GM19240 (cell line): ENCODE data around the gene ASCC1.
"Not testable (repeated sequence)": the region's sequence is repeated elsewhere in the genome, so short reads cannot be mapped to it uniquely, and the experiment has no call there.

Experiments
- DNase-seq: peaks from one replicate; pipeline ENCODE4 v3.0.0; 2011; ENCODE audit warnings: low spot score; ENCODE audit not compliant: insufficient read length

ASCC1 gene

GRCh38 chr10:72220637-72221036 lies 4.6 kb upstream of the ASCC1 start:
- DNase-seq, result no peak

DNA sequence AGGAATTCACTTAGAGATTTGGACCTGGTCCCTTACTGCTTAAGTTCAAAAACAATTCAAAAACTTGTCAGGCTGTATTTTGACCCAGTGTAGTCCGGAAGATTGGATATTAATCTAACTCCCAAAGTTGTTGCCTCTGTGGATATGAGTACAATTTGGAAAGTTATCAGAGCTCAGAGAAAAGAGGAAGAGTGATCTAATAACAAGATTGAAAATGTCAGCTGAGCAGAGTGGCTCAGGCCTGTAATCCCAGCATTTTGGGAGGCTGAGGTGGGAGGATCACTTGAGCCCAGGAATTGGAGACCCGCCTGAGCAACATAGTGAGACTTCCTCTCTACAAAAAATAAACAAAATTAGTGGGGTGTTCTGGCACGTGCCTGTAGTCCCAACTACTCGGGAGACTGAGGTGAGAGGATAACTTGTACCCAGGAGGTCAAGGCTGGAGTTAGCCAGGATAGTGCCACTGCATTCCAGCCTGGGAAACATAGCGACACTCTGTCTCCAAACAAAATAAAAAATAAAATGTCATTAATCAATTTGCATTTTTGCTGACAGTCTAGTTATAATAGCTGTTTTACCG lies 3.2 kb upstream of the ASCC1 start:
- DNase-seq, result no peak

DNA sequence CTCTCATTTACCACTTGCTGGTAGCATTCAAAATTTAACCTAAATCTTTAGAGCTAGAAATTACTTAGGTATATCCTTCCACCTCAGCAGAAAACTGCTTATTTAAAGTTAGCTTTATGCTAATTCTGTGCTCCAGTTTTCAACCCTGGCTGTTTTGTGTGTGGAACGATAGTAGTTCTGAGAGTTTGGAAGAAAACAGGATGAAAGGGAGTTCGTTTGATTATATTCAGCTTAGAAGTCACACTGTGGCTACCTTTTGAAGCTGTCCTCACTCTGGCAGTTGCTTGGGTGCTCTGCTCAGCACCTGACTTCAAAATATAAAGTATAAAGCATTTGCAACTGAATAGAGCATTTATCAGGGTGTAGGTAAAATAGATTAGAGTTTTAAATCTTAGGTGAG lies 2.6 kb upstream of the ASCC1 start:
- no peak for DNase-seq

DNA sequence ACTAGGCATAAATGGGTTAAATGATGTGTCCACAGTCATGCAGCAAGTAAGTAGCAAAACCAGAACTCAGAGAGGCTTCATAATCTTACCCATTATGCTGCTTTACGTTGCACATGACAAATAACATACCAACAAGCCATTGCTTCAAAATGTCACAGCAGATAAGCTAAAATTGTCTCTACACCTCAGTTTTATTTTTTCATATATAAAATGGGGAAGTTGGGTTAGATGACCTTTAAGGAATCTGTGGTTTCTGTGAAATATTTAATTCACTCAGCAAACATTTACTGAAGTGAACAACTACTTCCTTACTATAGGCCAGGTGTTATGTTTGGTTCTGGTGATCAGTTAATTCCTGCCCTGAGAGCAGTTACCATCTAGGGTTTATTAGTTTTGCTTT lies 2.2 kb upstream of the ASCC1 start:
- no peak for DNase-seq

GRCh38 chr10:72211832-72212231 lies 4.2 kb downstream of the ASCC1 start:
- DNase-seq, result not testable (repeated sequence)

GRCh38 chr10:72211381-72211780 lies 4.7 kb downstream of the ASCC1 start:
- DNase-seq, result not testable (repeated sequence)

GRCh38 chr10:72208526-72208925 lies 7.5 kb downstream of the ASCC1 start:
- not testable (repeated sequence) for DNase-seq

GRCh38 chr10:72206511-72207229 lies 9.4 kb downstream of the ASCC1 start:
- no peak for DNase-seq

DNA sequence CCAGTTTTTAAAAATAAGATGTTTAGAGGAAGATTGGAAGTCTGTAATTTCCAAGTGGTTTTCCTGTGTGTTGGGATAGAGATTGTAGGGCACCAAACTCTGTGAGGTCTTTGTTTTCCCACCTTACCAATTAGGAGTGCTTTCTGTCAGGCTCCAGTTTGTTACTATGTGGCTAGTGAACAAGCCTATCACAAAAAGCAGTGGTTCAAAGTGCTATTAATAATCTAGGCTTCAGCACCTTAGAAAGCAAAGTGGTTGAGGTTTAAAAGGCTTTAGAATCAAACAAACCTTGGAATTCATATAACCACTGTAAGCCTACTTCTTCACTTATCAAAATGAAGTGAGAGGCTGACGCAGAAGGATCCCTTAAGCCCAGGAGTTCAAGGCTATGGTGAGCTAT lies 11.4 kb downstream of the ASCC1 start:
- no peak for DNase-seq

- DNase-seq, result no peak
These were observed 11.8 kb downstream of the ASCC1 start for GRCh38 chr10:72204296-72204695.

DNA sequence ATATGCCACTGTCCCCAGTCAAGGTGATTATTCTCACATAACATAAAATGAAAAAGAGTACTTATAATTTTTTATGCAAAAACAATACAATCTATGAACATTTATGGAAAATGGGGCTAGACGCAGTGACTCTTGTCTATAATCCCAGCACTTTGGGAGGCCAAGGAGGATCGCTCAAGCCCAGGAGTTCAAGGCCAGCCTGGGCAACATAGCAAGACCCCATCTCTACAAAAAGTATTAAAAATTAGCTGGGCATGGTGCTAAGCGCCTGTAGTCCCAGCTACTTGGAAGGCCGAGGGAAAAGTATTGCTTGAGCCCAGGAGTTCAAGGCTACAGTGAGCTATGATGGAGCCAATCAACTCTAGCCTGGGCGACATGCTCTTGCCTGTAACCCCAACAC lies 14.8 kb downstream of the ASCC1 start:
- DNase-seq, result no peak

DNA sequence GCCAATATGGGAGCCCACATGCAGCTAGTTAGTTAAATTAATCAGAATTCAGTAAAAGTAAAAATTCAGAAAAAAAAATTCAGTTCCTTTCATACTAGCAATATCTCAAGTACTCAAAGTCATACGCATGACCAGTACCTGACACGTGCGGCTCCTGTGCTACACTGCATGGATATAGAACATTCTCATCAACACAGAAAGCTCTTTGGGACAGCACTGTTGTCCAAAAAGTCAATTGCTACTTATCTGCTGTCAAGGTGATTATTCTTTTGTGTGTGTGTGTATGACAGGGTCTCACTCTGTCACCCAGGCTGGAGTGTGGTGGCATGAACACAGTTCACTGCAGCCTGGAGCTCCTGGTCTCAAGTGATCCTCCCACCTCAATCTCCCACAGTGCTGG lies 15.2 kb downstream of the ASCC1 start:
- no peak for DNase-seq

DNA sequence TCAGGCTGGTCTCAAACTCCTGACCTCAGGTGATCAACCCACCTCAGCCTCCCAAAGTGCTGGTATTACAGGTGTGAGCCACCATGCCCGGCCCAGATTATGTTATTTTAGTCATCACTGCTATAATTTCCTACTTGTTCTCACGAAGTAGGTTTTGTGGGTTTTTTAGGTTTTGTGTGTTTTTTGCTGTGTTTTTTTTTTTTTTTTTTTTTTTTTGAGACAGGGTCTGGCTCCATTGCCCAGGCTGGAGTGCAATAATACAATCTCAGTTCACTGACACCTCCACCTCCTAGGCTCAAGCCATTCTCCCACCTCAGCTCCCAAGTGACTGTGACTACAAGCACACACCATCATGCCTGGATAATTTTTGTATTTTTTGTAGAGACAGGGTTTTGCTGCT lies 21.1 kb downstream of the ASCC1 start:
- no peak for DNase-seq

DNA sequence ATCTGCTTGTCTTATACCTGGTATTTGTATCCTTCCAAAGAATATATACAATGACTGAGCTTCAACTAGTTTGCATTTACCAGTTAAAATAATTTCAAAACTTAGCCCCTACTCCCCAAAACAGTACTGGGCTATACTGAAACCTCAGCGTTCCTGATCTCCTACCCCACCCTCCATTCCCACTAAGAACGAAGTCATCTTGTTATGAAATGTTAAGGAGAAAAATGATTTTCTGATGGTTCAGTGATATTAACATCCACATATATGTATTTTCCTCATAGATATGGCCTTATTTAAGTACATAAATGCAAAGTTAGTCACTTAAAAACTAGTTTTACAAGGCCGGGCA lies 29.1 kb downstream of the ASCC1 start:
- DNase-seq, result no peak

GRCh38 chr10:72186258-72186981 lies 29.7 kb downstream of the ASCC1 start:
- DNase-seq, result no peak

DNA sequence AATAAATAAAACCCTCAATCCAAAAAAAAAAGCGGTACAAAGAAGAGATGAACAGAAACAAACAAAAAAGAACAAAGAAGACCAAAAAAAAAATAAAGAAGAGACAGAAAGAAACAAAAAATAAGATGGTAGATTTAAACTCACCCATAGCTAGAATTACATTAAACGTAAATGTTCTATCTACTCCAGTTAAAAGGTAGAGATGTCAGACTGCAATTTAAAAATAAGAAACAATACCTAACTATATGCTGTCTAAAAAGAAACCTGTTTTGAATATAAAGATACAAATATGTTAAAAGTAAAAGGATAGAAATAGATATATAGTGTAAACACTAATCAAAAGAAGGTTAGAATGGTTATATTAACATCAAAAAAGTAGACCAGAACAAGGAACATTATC lies 31.9 kb downstream of the ASCC1 start:
- DNase-seq, result no peak

- no peak for DNase-seq
These were observed 38.6 kb downstream of the ASCC1 start for GRCh38 chr10:72177454-72177853.

DNA sequence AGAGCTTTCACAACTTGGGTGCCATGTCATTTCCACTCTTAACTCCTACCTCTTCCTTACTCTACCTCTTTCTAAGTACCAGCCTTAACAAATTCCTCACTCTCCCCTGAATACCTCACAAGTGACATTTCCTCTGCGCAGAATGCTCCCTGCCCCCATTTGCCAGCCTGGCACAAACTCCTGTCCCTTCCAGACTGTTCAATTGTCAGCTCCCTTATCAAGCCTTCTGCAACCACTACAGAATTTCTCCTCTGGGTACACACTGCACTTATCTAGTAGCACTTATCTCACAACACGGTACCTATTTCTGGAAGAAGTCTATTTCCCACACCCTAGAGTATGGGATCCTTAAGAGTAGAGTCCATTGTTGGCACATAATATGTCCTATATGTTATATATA lies 39.4 kb downstream of the ASCC1 start:
- DNase-seq, result no peak

DNA sequence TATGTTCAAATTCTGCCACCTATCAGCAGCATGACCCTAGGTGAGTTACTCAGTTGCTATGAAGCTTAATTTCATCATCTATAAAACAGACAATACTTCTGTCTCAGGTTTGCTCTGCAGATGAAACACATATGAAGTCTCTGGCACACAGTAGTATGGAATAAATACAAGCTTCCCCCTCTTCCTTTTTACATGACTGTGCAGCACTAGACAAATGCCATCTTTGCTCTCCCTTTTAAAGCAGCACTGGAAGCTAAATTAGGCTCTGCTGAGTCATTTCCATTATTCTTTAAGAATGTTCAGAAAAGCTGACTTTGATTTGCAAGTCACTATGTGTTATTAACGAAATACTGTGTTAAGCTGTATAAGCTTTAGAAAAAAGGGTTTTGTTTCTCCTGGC lies 40.9 kb downstream of the ASCC1 start:
- no peak for DNase-seq

GRCh38 chr10:72174297-72174662 lies 41.8 kb downstream of the ASCC1 start:
- no peak for DNase-seq

DNA sequence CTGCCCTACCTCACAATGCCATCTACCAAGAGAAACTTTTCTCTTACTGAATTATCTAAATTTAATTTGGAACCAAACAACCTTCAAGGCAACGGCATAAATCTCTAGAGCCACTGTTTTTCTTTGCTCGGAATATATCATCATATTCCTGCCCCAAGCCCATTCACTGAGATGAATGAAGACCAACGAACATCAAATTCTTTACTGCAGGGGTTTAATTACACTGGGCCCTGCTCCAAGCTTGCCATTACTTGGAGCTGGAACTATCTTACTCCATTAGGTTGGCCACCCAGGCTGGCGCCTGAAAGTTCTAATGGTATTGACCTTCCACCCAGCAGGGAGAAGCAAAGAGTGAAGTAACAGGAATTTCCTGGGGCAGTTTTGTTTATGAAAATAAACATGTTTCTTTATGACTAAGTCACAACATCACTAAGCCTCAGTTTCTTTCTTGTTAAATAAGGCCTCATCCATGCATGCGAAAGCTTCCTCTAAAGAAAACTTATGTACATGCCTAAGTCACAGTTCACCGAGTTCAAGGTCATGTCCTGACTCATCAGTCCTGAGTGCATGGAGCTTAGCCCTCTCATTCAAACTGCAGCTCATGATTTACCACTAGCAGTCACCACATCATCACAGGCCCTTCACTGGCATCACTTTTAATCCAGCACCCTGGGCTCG lies 42.3 kb downstream of the ASCC1 start:
- DNase-seq, result no peak

DNA sequence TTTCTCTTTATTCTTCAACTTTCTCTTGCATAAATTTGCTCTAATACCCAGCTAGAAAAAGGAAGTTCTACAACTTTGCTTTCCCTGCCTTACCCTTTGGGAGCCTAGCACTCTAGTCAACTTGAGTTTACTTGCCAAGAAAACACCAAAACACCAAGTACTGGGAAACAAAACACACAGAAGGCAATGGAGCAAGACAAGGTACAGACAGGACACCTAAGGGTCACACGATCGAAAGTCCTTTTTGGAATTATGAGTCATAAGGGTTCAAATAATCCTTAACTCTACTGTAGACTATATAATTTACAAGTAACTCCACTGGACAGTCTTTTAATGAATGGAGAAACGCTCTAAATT lies 42.8 kb downstream of the ASCC1 start:
- DNase-seq, result no peak
